ENCODE measurements around the gene PROKR2. TPM values are rescaled to one million over a fixed set of nuclear protein-coding genes. Genes with fewer than 3 reads are reported as not detected.
A peak's percentile ranks its signal among the peaks of the same experiment; 100 is the strongest.

PROKR2 gene
- total RNA-seq, result not detected

- intact Hi-C loops (cut with micrococcal nuclease), result loop anchor here (5.0 kb wide), 1 partner anchor 131 kb away; no protein-coding TSS in a partner anchor
- Mint-ChIP-seq H3K9me3 (no peaks in the 10 kb centered on the region), H3K27me3 (ENCODE audit: low read depth) (peaks cover 44% of the 10 kb centered on the region), H3K27ac (no peak within 1 kb of the TSS), H3K36me3 (ENCODE audit: low read depth) (no peaks in the 10 kb centered on the region), H3K4me1 (ENCODE audit: low read depth) (peaks cover 5% of the 10 kb centered on the region), H3K4me3 (peak within 1 kb of the TSS; percentile 38)
- DNase-seq, result peak; percentile 34
- CTCF ChIA-PET, result no interaction called here
Measured at GRCh38 chr20:5316188-5317158, at the start of gene PROKR2. PROKR2 (minus strand) TSS chr20:5316954; CDS start chr20:5314369, 2,585 bp downstream.

- H3K27ac Mint-ChIP-seq, result no peak overlapping the region
- H3K36me3 Mint-ChIP-seq (ENCODE audit: low read depth), result no peaks in the 10 kb centered on the region
- H3K9me3 Mint-ChIP-seq, result peaks cover 5% of the 10 kb centered on the region
- no peak overlapping the region for H3K4me3 Mint-ChIP-seq
- DNase-seq, result no peak
- intact Hi-C loops (cut with micrococcal nuclease), result no loop called here
- no peaks in the 10 kb centered on the region for H3K4me1 Mint-ChIP-seq (ENCODE audit: low read depth)
- H3K27me3 Mint-ChIP-seq (ENCODE audit: low read depth), result peaks cover 19% of the 10 kb centered on the region
- CTCF ChIA-PET, result interaction anchor here (1.5 kb wide), 1 partner anchor 159 kb away, joined by 3 read pairs; no protein-coding TSS in a partner anchor
Measured at GRCh38 chr20:5364997-5365597, 48.3 kb upstream of the PROKR2 start.

- Mint-ChIP-seq H3K27me3 (ENCODE audit: low read depth) (peaks cover 19% of the 10 kb centered on the region), H3K27ac (no peak overlapping the region), H3K9me3 (peaks cover 5% of the 10 kb centered on the region), H3K4me1 (ENCODE audit: low read depth) (no peaks in the 10 kb centered on the region), H3K36me3 (ENCODE audit: low read depth) (no peaks in the 10 kb centered on the region), H3K4me3 (no peak overlapping the region)
- CTCF ChIA-PET, result interaction anchor here (1.5 kb wide), 1 partner anchor 159 kb away, joined by 3 read pairs; no protein-coding TSS in a partner anchor
- intact Hi-C loops (cut with micrococcal nuclease), result no loop called here
- DNase-seq, result no peak
Measured at GRCh38 chr20:5364136-5364821, 47.5 kb upstream of the PROKR2 start.

GRCh38 chr20:5362771-5363170 lies 46.0 kb upstream of the PROKR2 start:
- H3K9me3 Mint-ChIP-seq, result peaks cover 8% of the 10 kb centered on the region
- H3K4me3 Mint-ChIP-seq, result no peak overlapping the region
- H3K4me1 Mint-ChIP-seq (ENCODE audit: low read depth), result no peaks in the 10 kb centered on the region
- H3K36me3 Mint-ChIP-seq (ENCODE audit: low read depth), result no peaks in the 10 kb centered on the region
- no peak overlapping the region for H3K27ac Mint-ChIP-seq
- CTCF ChIA-PET, result no interaction called here
- peaks cover 18% of the 10 kb centered on the region for H3K27me3 Mint-ChIP-seq (ENCODE audit: low read depth)
- intact Hi-C loops (cut with micrococcal nuclease), result no loop called here
- DNase-seq, result no peak

GRCh38 chr20:5361176-5361575 lies 44.4 kb upstream of the PROKR2 start:
- DNase-seq, result no peak
- intact Hi-C loops (cut with micrococcal nuclease), result no loop called here
- H3K27ac Mint-ChIP-seq, result no peak overlapping the region

GRCh38 chr20:5357946-5358345 lies 41.2 kb upstream of the PROKR2 start:
- intact Hi-C loops (cut with micrococcal nuclease), result loop anchor here (10.0 kb wide), 1 partner anchor 233 kb away; the partner anchor contains the start of gene CDS2
- Mint-ChIP-seq H3K27ac (no peak overlapping the region), H3K9me3 (peaks cover 4% of the 10 kb centered on the region), H3K27me3 (ENCODE audit: low read depth) (peaks cover 4% of the 10 kb centered on the region), H3K4me1 (ENCODE audit: low read depth) (peaks cover 16% of the 10 kb centered on the region), H3K36me3 (ENCODE audit: low read depth) (no peaks in the 10 kb centered on the region), H3K4me3 (no peak overlapping the region)
- DNase-seq, result no peak
- CTCF ChIA-PET, result interaction anchor here (1.1 kb wide), 1 partner anchor 89 kb away, joined by 3 read pairs; no protein-coding TSS in a partner anchor

More at GRCh38 chr20:5361176-5361575, 44.4 kb upstream of the PROKR2 start:
- H3K4me1 Mint-ChIP-seq (ENCODE audit: low read depth), result peaks cover under 1% of the 10 kb centered on the region
- CTCF ChIA-PET, result interaction anchor here (2.2 kb wide), 1 partner anchor 87 kb away, joined by 6 read pairs; no protein-coding TSS in a partner anchor
- no peak overlapping the region for H3K4me3 Mint-ChIP-seq
- H3K9me3 Mint-ChIP-seq, result peaks cover 8% of the 10 kb centered on the region
- H3K27me3 Mint-ChIP-seq (ENCODE audit: low read depth), result peaks cover 17% of the 10 kb centered on the region
- no peaks in the 10 kb centered on the region for H3K36me3 Mint-ChIP-seq (ENCODE audit: low read depth)

GRCh38 chr20:5356941-5357340 lies 40.2 kb upstream of the PROKR2 start:
- no peaks in the 10 kb centered on the region for H3K36me3 Mint-ChIP-seq (ENCODE audit: low read depth)
- no peak overlapping the region for H3K4me3 Mint-ChIP-seq
- CTCF ChIA-PET, result interaction anchor here (1.1 kb wide), 1 partner anchor 90 kb away, joined by 3 read pairs; no protein-coding TSS in a partner anchor
- peaks cover 4% of the 10 kb centered on the region for H3K9me3 Mint-ChIP-seq
- DNase-seq, result no peak
- intact Hi-C loops (cut with micrococcal nuclease), result loop anchor here (10.0 kb wide), 1 partner anchor 232 kb away; the partner anchor contains the start of gene CDS2
- peaks cover 16% of the 10 kb centered on the region for H3K4me1 Mint-ChIP-seq (ENCODE audit: low read depth)
- H3K27me3 Mint-ChIP-seq (ENCODE audit: low read depth), result peaks cover 9% of the 10 kb centered on the region
- no peak overlapping the region for H3K27ac Mint-ChIP-seq

GRCh38 chr20:5354901-5355300 lies 38.1 kb upstream of the PROKR2 start:
- peaks cover 14% of the 10 kb centered on the region for H3K27me3 Mint-ChIP-seq (ENCODE audit: low read depth)
- no peak overlapping the region for H3K27ac Mint-ChIP-seq
- no peak for DNase-seq
- H3K4me3 Mint-ChIP-seq, result no peak overlapping the region
- intact Hi-C loops (cut with micrococcal nuclease), result loop anchor here (10.0 kb wide), 1 partner anchor 230 kb away; the partner anchor contains the start of gene CDS2
- CTCF ChIA-PET, result no interaction called here
- no peaks in the 10 kb centered on the region for H3K36me3 Mint-ChIP-seq (ENCODE audit: low read depth)
- peaks cover 16% of the 10 kb centered on the region for H3K4me1 Mint-ChIP-seq (ENCODE audit: low read depth)
- H3K9me3 Mint-ChIP-seq, result peaks cover 4% of the 10 kb centered on the region

- Mint-ChIP-seq H3K4me3 (no peak overlapping the region), H3K27ac (peak overlapping the region; percentile 27), H3K9me3 (peaks cover 3% of the 10 kb centered on the region), H3K36me3 (ENCODE audit: low read depth) (no peaks in the 10 kb centered on the region), H3K4me1 (ENCODE audit: low read depth) (peaks cover 16% of the 10 kb centered on the region), H3K27me3 (ENCODE audit: low read depth) (peaks cover 14% of the 10 kb centered on the region)
- CTCF ChIA-PET, result no interaction called here
- no peak for DNase-seq
- intact Hi-C loops (cut with micrococcal nuclease), result loop anchor here (10.0 kb wide), 1 partner anchor 229 kb away; the partner anchor contains the start of gene CDS2
Measured at GRCh38 chr20:5353624-5354496, 37.1 kb upstream of the PROKR2 start.

GRCh38 chr20:5349448-5349847 lies 32.7 kb upstream of the PROKR2 start:
- CTCF ChIA-PET, result interaction anchor here (0.9 kb wide), 1 partner anchor 9 kb away, joined by 3 read pairs; no protein-coding TSS in a partner anchor
- H3K4me1 Mint-ChIP-seq (ENCODE audit: low read depth), result peaks cover 10% of the 10 kb centered on the region
- DNase-seq, result no peak
- H3K4me3 Mint-ChIP-seq, result no peak overlapping the region
- peaks cover 16% of the 10 kb centered on the region for H3K27me3 Mint-ChIP-seq (ENCODE audit: low read depth)
- no peaks in the 10 kb centered on the region for H3K9me3 Mint-ChIP-seq
- intact Hi-C loops (cut with micrococcal nuclease), result no loop called here
- no peak overlapping the region for H3K27ac Mint-ChIP-seq
- H3K36me3 Mint-ChIP-seq (ENCODE audit: low read depth), result no peaks in the 10 kb centered on the region

GRCh38 chr20:5342021-5342420 lies 25.3 kb upstream of the PROKR2 start:
- no peaks in the 10 kb centered on the region for H3K4me1 Mint-ChIP-seq (ENCODE audit: low read depth)
- no peak overlapping the region for H3K4me3 Mint-ChIP-seq
- peaks cover 12% of the 10 kb centered on the region for H3K27me3 Mint-ChIP-seq (ENCODE audit: low read depth)
- no peak for DNase-seq
- no peaks in the 10 kb centered on the region for H3K36me3 Mint-ChIP-seq (ENCODE audit: low read depth)
- intact Hi-C loops (cut with micrococcal nuclease), result no loop called here
- CTCF ChIA-PET, result no interaction called here
- H3K9me3 Mint-ChIP-seq, result no peaks in the 10 kb centered on the region
- no peak overlapping the region for H3K27ac Mint-ChIP-seq
